NCI-H82 treated with DMSO at 0.1 percent for 48 hours (cell line): ENCODE results near the gene CTAG2.
"Not testable (repeated sequence)": the region's sequence is repeated elsewhere in the genome, so short reads cannot be mapped to it uniquely, and the experiment has no call there.

Source experiments
- DNase-seq: peaks from one replicate; lab custom pipeline; 2025; ENCODE audit not compliant: unreplicated experiment; lab: John Stamatoyannopoulos, UW

The CTAG2 gene

GRCh38 chrX:154648931-154649330 lies 4.4 kb downstream of the CTAG2 start:
- no peak for DNase-seq

GRCh38 chrX:154645745-154646378 lies 7.5 kb downstream of the CTAG2 start:
- DNase-seq = not testable (repeated sequence)

- not testable (repeated sequence) for DNase-seq
These were observed 9.7 kb downstream of the CTAG2 start for GRCh38 chrX:154643708-154644107.

GRCh38 chrX:154641740-154642139 lies 11.6 kb downstream of the CTAG2 start:
- DNase-seq = not testable (repeated sequence)

- DNase-seq = not testable (repeated sequence)
These were observed 19.7 kb downstream of the CTAG2 start for GRCh38 chrX:154633661-154634060.

- DNase-seq = not testable (repeated sequence)
These were observed 22.4 kb downstream of the CTAG2 start for GRCh38 chrX:154630949-154631348.

- DNase-seq = not testable (repeated sequence)
These were observed 24.4 kb downstream of the CTAG2 start for GRCh38 chrX:154628960-154629359.

GRCh38 chrX:154620767-154621414 lies 32.5 kb downstream of the CTAG2 start:
- DNase-seq = not testable (repeated sequence)

GRCh38 chrX:154619182-154619581 lies 34.2 kb downstream of the CTAG2 start, which contains the start of gene CTAG1B:
Gene CTAG1B, minus strand, starts transcription at chrX:154619282. Its CDS starts 64 bp downstream, at chrX:154619218.
- DNase-seq = not testable (repeated sequence)

- not testable (repeated sequence) for DNase-seq
These were observed 39.8 kb downstream of the CTAG2 start for GRCh38 chrX:154613586-154613985.

GRCh38 chrX:154611146-154611545 lies 42.2 kb downstream of the CTAG2 start:
- not testable (repeated sequence) for DNase-seq

GRCh38 chrX:154608823-154609222 lies 44.6 kb downstream of the CTAG2 start:
- not testable (repeated sequence) for DNase-seq

- not testable (repeated sequence) for DNase-seq
These were observed 45.4 kb downstream of the CTAG2 start for GRCh38 chrX:154607976-154608375.

GRCh38 chrX:154607370-154607769 lies 46.0 kb downstream of the CTAG2 start:
- no peak for DNase-seq

- no peak for DNase-seq
These were observed 47.8 kb downstream of the CTAG2 start for GRCh38 chrX:154605566-154605965.

GRCh38 chrX:154603438-154604430 lies 49.6 kb downstream of the CTAG2 start:
- DNase-seq = no peak

- no peak for DNase-seq
These were observed 50.5 kb downstream of the CTAG2 start for GRCh38 chrX:154602766-154603437.

GRCh38 chrX:154602226-154602625 lies 51.2 kb downstream of the CTAG2 start:
- DNase-seq = no peak
